Hepatocyte (in vitro differentiated cells): ENCODE measurements around the gene SGCD. TPM values are rescaled to one million over a fixed set of nuclear protein-coding genes. Genes with fewer than 3 reads are reported as not detected.

Experiments
- DNase-seq: peaks from one replicate; pipeline ENCODE4 v3.0.0-alpha.2; 2016; ENCODE audit warnings: low spot score
- H2AFZ ChIP-seq: fragments of 200-600 bp; sonication (generic); 2 replicates; pipeline ENCODE4 v1.6.0; 2016; ENCODE audit warnings: antibody characterized with exemption, mild to moderate bottlenecking
- H3K27ac ChIP-seq: fragments of 200-600 bp; sonication (generic); 2 replicates; pipeline ENCODE4 v1.5.1; 2016; ENCODE audit warnings: mild to moderate bottlenecking
- H3K27me3 ChIP-seq: fragments of 200-600 bp; sonication (generic); 2 replicates; pipeline ENCODE4 v1.6.1; 2016
- H3K36me3 ChIP-seq: fragments of 200-600 bp; sonication (generic); replicated peaks from 2 replicates; pipeline ENCODE4 v1.5.1; 2016; ENCODE audit warnings: low read depth; ENCODE audit not compliant: insufficient read depth
- H3K4me1 ChIP-seq: fragments of 200-600 bp; sonication (generic); 2 replicates; pipeline ENCODE4 v1.5.1; 2016; ENCODE audit warnings: mild to moderate bottlenecking, moderate library complexity; ENCODE audit not compliant: insufficient read depth
- H3K4me2 ChIP-seq: fragments of 200-600 bp; sonication (generic); 2 replicates; pipeline ENCODE4 v1.6.0; 2016
- H3K4me3 ChIP-seq: fragments of 200-600 bp; sonication (generic); 2 replicates; pipeline ENCODE4 v1.5.1; 2016; ENCODE audit warnings: mild to moderate bottlenecking
- H3K79me2 ChIP-seq: fragments of 200-600 bp; sonication (generic); 2 replicates; pipeline ENCODE4 v1.6.0; 2017; ENCODE audit warnings: mild to moderate bottlenecking
- H3K9me2 ChIP-seq: fragments of 200-600 bp; sonication (generic); replicated peaks from 2 replicates; pipeline ENCODE4 v1.6.0; 2017; ENCODE audit warnings: mild to moderate bottlenecking; ENCODE audit not compliant: insufficient read depth
- H3K9me3 ChIP-seq: fragments of 200-600 bp; sonication (generic); 2 replicates; pipeline ENCODE4 v1.5.1; 2016; ENCODE audit warnings: low read depth, mild to moderate bottlenecking
- H4K20me1 ChIP-seq: fragments of 200-600 bp; sonication (generic); 2 replicates; pipeline ENCODE4 v1.6.0; 2016; ENCODE audit warnings: mild to moderate bottlenecking; ENCODE audit not compliant: insufficient read depth, poor library complexity, severe bottlenecking
- EZH2 ChIP-seq: fragments of 200-600 bp; sonication (generic); IDR thresholded peaks from 2 replicates; pipeline ENCODE4 v1.6.1; 2016; ENCODE audit warnings: antibody characterized with exemption, mild to moderate bottlenecking, borderline replicate concordance
- EZH2phosphoT487 ChIP-seq: fragments of 200-600 bp; sonication (generic); IDR thresholded peaks from one replicate; pipeline ENCODE4 v1.6.1; 2018; ENCODE audit warnings: antibody characterized with exemption, mild to moderate bottlenecking, low read depth, moderate library complexity; ENCODE audit not compliant: unreplicated experiment, severe bottlenecking
- WGBS: methylation state at CpG from one replicate; pipeline ENCODE4 v1.1.6; 2016; ENCODE audit warnings: low lambda C conversion rate; ENCODE audit errors: missing lambda C conversion rate; 5-methylcytosine and 5-hydroxymethylcytosine counted together
- polyA plus RNA-seq: library from polyadenylated mRNA; unstranded; fragments of >200 nt; fragmentation: Nextera tagmentation; extraction: Ambion mirVana; gene quantifications from 2 replicates; pipeline ENCODE4 v1.2.1, GENCODE V29; 2016
- total RNA-seq: library from RNA; depleted of rRNA; stranded (reverse); fragments of >200 nt; gene quantifications from 2 replicates; pipeline ENCODE4 v1.2.3, GENCODE V29; 2014
- TF ChIP-seq, protein P1 (sequence below): fragments of 200-600 bp; sonication (generic); IDR thresholded peaks from 2 replicates; pipeline ENCODE4 v1.5.1; 2016; ENCODE audit warnings: antibody characterized with exemption, mild to moderate bottlenecking; ENCODE audit not compliant: poor library complexity

The SGCD gene
- total and polyA plus RNA-seq, 2 experiments from 2014 or later = 3.8 to 8.8 TPM

DNA sequence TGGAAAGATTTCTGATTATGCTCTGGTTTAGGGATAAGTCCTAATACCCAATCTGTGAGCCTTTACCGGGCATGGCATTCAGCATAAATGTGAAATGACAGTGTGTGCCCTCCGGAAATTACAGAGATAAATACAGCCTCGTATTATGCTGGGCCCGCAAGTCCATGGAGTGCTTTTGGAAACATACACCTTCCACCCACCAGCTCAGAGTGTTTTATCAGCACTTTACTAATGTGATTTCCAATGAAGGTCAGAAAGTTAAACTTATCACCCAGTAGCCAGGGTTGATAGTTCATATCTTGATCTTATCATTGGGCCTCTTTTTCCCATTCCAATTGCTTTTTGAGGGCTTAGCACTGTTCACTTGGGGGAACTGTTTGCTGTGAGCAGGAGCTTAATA lies 94.8 kb downstream of the SGCD start:
- Histone ChIP-seq H3K4me3 (no peak overlapping the region), H4K20me1 (no peaks in the 10 kb centered on the region), H3K9me2 (no peaks in the 10 kb centered on the region), H3K27me3 (no peaks in the 10 kb centered on the region), H3K4me2 (no peak overlapping the region), H3K36me3 (no peaks in the 10 kb centered on the region), H3K9me3 (no peaks in the 10 kb centered on the region), H2AFZ (no peak overlapping the region), H3K79me2 (no peaks in the 10 kb centered on the region), H3K27ac (no peak overlapping the region), H3K4me1 (no peaks in the 10 kb centered on the region)
- TF ChIP-seq EZH2phosphoT487 (no peak), EZH2 (no peak)
- TF ChIP-seq, protein P1, sequence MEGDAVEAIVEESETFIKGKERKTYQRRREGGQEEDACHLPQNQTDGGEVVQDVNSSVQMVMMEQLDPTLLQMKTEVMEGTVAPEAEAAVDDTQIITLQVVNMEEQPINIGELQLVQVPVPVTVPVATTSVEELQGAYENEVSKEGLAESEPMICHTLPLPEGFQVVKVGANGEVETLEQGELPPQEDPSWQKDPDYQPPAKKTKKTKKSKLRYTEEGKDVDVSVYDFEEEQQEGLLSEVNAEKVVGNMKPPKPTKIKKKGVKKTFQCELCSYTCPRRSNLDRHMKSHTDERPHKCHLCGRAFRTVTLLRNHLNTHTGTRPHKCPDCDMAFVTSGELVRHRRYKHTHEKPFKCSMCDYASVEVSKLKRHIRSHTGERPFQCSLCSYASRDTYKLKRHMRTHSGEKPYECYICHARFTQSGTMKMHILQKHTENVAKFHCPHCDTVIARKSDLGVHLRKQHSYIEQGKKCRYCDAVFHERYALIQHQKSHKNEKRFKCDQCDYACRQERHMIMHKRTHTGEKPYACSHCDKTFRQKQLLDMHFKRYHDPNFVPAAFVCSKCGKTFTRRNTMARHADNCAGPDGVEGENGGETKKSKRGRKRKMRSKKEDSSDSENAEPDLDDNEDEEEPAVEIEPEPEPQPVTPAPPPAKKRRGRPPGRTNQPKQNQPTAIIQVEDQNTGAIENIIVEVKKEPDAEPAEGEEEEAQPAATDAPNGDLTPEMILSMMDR = no peak
- WGBS = 67% methylated on average over 4 of the region's 4 CpGs
- DNase-seq = no peak

DNA sequence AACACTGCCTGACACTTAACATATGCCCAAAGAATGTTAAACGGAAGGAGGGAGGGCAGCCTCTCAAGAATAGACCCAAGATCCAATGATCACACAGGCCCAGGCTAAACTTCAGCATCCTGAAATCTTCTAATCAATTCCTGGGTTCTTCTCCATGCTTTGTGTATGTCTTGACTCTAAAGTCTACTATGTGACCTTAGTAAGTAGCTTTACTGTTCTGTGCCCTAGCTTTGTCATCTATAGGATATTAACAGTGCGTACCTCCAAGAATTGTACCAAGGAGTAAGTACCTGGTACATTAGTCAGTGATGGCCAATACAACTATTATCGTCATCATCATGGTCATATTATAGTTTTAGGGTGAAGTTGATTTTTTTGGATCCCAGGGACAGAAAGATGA lies 96.6 kb downstream of the SGCD start:
- Histone ChIP-seq H3K79me2 (no peaks in the 10 kb centered on the region), H3K27ac (no peak overlapping the region), H3K36me3 (no peaks in the 10 kb centered on the region), H4K20me1 (no peaks in the 10 kb centered on the region), H3K4me2 (no peak overlapping the region), H3K4me1 (no peaks in the 10 kb centered on the region), H3K9me2 (no peaks in the 10 kb centered on the region), H3K27me3 (no peaks in the 10 kb centered on the region), H3K4me3 (no peak overlapping the region), H3K9me3 (no peaks in the 10 kb centered on the region), H2AFZ (no peak overlapping the region)
- WGBS = 62% methylated on average over 3 of the region's 3 CpGs
- TF ChIP-seq, protein P1 = no peak
- TF ChIP-seq EZH2 = no peak
- TF ChIP-seq EZH2phosphoT487 = no peak
- no peak for DNase-seq

DNA sequence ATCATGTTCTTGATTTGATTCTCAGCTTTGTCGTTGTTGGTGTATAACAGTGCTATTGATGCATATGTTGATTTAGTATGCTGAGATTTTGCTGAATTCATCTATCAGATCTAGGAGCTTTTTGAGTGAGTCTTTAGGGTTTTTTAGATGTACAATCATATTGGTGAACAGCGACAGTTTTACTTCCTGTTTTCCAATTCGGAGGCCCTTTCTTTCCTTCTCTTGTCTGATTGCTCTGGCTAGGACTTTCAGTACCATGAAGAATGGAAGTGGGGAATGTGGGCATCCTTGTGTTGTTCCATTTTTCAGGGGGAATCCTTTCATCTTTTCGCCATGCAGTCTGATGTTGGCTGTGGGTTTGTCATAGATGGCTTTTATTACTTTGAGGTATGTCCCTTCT lies 100.4 kb downstream of the SGCD start:
- H3K4me3 ChIP-seq = no peak overlapping the region
- H3K79me2 ChIP-seq = no peaks in the 10 kb centered on the region
- H2AFZ ChIP-seq = no peak overlapping the region
- TF ChIP-seq, protein P1 = no peak
- no peak for TF ChIP-seq EZH2phosphoT487
- TF ChIP-seq EZH2 = no peak
- H4K20me1 ChIP-seq = no peaks in the 10 kb centered on the region
- H3K27me3 ChIP-seq = no peaks in the 10 kb centered on the region
- no peak overlapping the region for H3K27ac ChIP-seq
- H3K36me3 ChIP-seq = no peaks in the 10 kb centered on the region
- no peak for DNase-seq
- 97% methylated on average over 4 of the region's 4 CpGs for WGBS
- H3K9me3 ChIP-seq = no peaks in the 10 kb centered on the region
- H3K4me1 ChIP-seq = no peaks in the 10 kb centered on the region
- H3K9me2 ChIP-seq = no peaks in the 10 kb centered on the region
- no peak overlapping the region for H3K4me2 ChIP-seq
